Endothelial cell of umbilical vein (primary cell): ENCODE measurements around the gene RTKN.
"Not testable (repeated sequence)": the region's sequence is repeated elsewhere in the genome, so short reads cannot be mapped to it uniquely, and the experiment has no call there.

Source experiments
- EZH2 ChIP-seq: IDR thresholded peaks from 2 replicates; pipeline ENCODE4 v1.6.1; 2012; ENCODE audit warnings: borderline replicate concordance, low read depth, mild to moderate bottlenecking, moderate library complexity, low read length, inconsistent platforms; ENCODE audit not compliant: severe bottlenecking
- FOS ChIP-seq: IDR thresholded peaks from 2 replicates; pipeline ENCODE4 v1.6.1; 2011; ENCODE audit warnings: mild to moderate bottlenecking, low read length, moderate library complexity, borderline replicate concordance; ENCODE audit not compliant: insufficient read depth
- MYC ChIP-seq: IDR thresholded peaks from one replicate; pipeline ENCODE4 v1.6.1; 2011; ENCODE audit warnings: mild to moderate bottlenecking, low read depth, low read length
- POLR2A ChIP-seq: IDR thresholded peaks from 2 replicates; pipeline ENCODE4 v1.6.1; 2012; ENCODE audit warnings: low read depth, mild to moderate bottlenecking, control low read depth, low read length
- POLR2AphosphoS5 ChIP-seq: IDR thresholded peaks from 2 replicates; pipeline ENCODE4 v1.6.1; 2012; ENCODE audit warnings: low read depth, mild to moderate bottlenecking, control low read depth, low read length, moderate library complexity; ENCODE audit not compliant: insufficient read depth
- TF ChIP-seq, protein P1 (sequence below), 2 donors: IDR thresholded peaks; 1 replicate in 1 of 2; 2 replicates in 1 of 2; pipeline ENCODE4 v1.5.1; 2011; ENCODE audit warnings: low read length in 2 of 2, mild to moderate bottlenecking in 2 of 2, moderate library complexity in 2 of 2, control low read depth in 1 of 2, inconsistent platforms in 1 of 2, low read depth in 1 of 2; ENCODE audit not compliant: insufficient read depth in 1 of 2; ENCODE audit errors: extremely low read depth in 1 of 2
- TF ChIP-seq, protein P2 (sequence below): IDR thresholded peaks from 2 replicates; pipeline ENCODE4 v1.6.1; 2011; ENCODE audit not compliant: insufficient read depth, insufficient read length

DNA sequence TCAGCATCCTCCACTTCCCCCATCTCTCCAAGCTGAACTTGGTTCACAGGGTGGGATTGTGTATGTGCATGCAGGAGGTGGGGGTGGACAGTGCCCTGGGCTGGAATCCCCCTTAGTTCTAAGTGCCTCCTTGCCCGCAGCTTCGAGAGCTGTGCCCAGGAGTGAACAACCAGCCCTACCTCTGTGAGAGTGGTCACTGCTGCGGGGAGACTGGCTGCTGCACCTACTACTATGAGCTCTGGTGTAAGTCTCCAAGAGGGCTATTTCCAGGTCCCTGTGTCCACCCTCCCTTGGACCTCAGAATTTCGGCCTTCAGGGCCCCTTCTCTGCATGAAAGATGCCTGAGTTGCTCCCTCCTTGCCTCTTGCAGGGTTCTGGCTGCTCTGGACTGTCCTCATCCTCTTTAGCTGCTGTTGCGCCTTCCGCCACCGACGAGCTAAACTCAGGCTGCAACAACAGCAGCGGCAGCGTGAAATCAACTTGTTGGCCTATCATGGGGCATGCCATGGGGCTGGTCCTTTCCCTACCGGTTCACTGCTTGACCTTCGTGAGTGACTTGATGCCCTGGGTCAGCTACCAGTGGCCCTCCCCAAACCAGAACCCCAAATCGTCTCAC is 17.9 kb upstream of the RTKN start:
- not testable (repeated sequence) for TF ChIP-seq EZH2, MYC, POLR2AphosphoS5, POLR2A, FOS
- TF ChIP-seq, protein P1, sequence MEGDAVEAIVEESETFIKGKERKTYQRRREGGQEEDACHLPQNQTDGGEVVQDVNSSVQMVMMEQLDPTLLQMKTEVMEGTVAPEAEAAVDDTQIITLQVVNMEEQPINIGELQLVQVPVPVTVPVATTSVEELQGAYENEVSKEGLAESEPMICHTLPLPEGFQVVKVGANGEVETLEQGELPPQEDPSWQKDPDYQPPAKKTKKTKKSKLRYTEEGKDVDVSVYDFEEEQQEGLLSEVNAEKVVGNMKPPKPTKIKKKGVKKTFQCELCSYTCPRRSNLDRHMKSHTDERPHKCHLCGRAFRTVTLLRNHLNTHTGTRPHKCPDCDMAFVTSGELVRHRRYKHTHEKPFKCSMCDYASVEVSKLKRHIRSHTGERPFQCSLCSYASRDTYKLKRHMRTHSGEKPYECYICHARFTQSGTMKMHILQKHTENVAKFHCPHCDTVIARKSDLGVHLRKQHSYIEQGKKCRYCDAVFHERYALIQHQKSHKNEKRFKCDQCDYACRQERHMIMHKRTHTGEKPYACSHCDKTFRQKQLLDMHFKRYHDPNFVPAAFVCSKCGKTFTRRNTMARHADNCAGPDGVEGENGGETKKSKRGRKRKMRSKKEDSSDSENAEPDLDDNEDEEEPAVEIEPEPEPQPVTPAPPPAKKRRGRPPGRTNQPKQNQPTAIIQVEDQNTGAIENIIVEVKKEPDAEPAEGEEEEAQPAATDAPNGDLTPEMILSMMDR (IDR thresholded peaks at IDR 0.05; ENCODE audit: extremely low read depth in 1 of 2, insufficient read depth in 1 of 2, low read depth in 1 of 2, low read length in 2 of 2), result not testable (repeated sequence)
- TF ChIP-seq, protein P2, sequence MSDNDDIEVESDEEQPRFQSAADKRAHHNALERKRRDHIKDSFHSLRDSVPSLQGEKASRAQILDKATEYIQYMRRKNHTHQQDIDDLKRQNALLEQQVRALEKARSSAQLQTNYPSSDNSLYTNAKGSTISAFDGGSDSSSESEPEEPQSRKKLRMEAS, result not testable (repeated sequence)
